Stimulated activated CD4-positive, alpha-beta T cell treated with anti-CD3 and anti-CD28 coated beads, Interleukin-15, amount 100 ng/mL, for 24 hours (primary cell): ENCODE data around the gene SNX8.

Source experiments
- DNase-seq: peaks from one replicate; pipeline ENCODE4 v3.0.0-alpha.2; 2020

Gene SNX8

GRCh38 chr7:2242541-2243429, 71.5 kb downstream of the SNX8 start:
- DNase-seq: peak; percentile 50

- peak; percentile 85 for DNase-seq
Measured at GRCh38 chr7:2241580-2242540, 72.4 kb downstream of the SNX8 start, which contains the start of the genes MRM2 and NUDT1. TSS of gene MRM2 (minus strand) at chr7:2242205. CDS start at chr7:2242169, 36 bp downstream. TSS of gene NUDT1 (plus strand) at chr7:2242226. CDS start at chr7:2244575, 2,349 bp downstream.

- no peak for DNase-seq
Measured at GRCh38 chr7:2239242-2239641, 75.0 kb downstream of the SNX8 start.

GRCh38 chr7:2237109-2237602, 77.1 kb downstream of the SNX8 start:
- no peak for DNase-seq

- DNase-seq: no peak
Measured at GRCh38 chr7:2233926-2234325, 80.3 kb downstream of the SNX8 start.

- DNase-seq: peak; percentile 93
Measured at GRCh38 chr7:2232766-2233520, 81.3 kb downstream of the SNX8 start, which contains the start of gene MAD1L1. TSS of gene MAD1L1 (minus strand) at chr7:2232945. CDS start at chr7:2230133, 2,812 bp downstream.

- peak; percentile 46 for DNase-seq
Measured at GRCh38 chr7:2231992-2232765, 82.1 kb downstream of the SNX8 start.

GRCh38 chr7:2230882-2231281, 83.4 kb downstream of the SNX8 start:
- no peak for DNase-seq

- no peak for DNase-seq
Measured at GRCh38 chr7:2230226-2230625, 84.0 kb downstream of the SNX8 start.

- DNase-seq: no peak
Measured at GRCh38 chr7:2229467-2229866, 84.8 kb downstream of the SNX8 start.

GRCh38 chr7:2228921-2229320, 85.3 kb downstream of the SNX8 start:
- DNase-seq: no peak

- no peak for DNase-seq
Measured at GRCh38 chr7:2227699-2228098, 86.5 kb downstream of the SNX8 start.

- no peak for DNase-seq
Measured at GRCh38 chr7:2225830-2226229, 88.4 kb downstream of the SNX8 start.

- DNase-seq: no peak
Measured at GRCh38 chr7:2225336-2225735, 88.9 kb downstream of the SNX8 start.

GRCh38 chr7:2224934-2225333, 89.3 kb downstream of the SNX8 start:
- no peak for DNase-seq

- DNase-seq: no peak
Measured at GRCh38 chr7:2224491-2224928, 89.7 kb downstream of the SNX8 start.

- no peak for DNase-seq
Measured at GRCh38 chr7:2223321-2223720, 90.9 kb downstream of the SNX8 start.

- DNase-seq: no peak
Measured at GRCh38 chr7:2222516-2222915, 91.7 kb downstream of the SNX8 start.

- no peak for DNase-seq
Measured at GRCh38 chr7:2220954-2221353, 93.3 kb downstream of the SNX8 start.

GRCh38 chr7:2220506-2220905, 93.7 kb downstream of the SNX8 start:
- no peak for DNase-seq

GRCh38 chr7:2220030-2220429, 94.2 kb downstream of the SNX8 start:
- DNase-seq: no peak
